Measurements from ENCODE around the gene IGF2BP1.
"Not testable (repeated sequence)": the region's sequence is repeated elsewhere in the genome, so short reads cannot be mapped to it uniquely, and the experiment has no call there.

IGF2BP1 gene

GRCh38 chr17:49079840-49080663 lies 82.9 kb downstream of the IGF2BP1 start:
- DNase-seq (ENCODE audit: low spot score), result no peak
- TF ChIP-seq, protein P1, sequence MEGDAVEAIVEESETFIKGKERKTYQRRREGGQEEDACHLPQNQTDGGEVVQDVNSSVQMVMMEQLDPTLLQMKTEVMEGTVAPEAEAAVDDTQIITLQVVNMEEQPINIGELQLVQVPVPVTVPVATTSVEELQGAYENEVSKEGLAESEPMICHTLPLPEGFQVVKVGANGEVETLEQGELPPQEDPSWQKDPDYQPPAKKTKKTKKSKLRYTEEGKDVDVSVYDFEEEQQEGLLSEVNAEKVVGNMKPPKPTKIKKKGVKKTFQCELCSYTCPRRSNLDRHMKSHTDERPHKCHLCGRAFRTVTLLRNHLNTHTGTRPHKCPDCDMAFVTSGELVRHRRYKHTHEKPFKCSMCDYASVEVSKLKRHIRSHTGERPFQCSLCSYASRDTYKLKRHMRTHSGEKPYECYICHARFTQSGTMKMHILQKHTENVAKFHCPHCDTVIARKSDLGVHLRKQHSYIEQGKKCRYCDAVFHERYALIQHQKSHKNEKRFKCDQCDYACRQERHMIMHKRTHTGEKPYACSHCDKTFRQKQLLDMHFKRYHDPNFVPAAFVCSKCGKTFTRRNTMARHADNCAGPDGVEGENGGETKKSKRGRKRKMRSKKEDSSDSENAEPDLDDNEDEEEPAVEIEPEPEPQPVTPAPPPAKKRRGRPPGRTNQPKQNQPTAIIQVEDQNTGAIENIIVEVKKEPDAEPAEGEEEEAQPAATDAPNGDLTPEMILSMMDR (IDR thresholded peaks at IDR 0.05; ENCODE audit: extremely low read depth, missing control alignments), result no peak

DNA sequence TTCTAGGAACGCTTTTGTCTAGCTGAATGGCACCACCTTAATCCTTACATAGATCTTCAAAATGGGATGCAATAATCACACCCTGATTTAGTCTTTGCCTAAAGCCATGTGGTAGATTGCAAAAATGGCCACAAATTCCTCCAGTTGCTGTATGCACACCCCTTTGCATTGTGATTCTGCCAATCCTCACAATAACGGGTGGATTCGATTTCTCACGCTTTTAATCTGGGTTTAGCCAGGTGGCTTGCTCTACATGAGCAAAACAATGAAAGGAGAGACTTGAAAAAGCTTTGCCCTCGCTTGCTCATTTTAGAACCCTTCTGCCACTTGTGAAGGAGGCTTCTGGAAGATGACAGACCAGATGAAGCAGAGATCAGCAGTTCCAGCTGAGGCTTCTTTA lies 85.0 kb downstream of the IGF2BP1 start:
- TF ChIP-seq, protein P1 (IDR thresholded peaks at IDR 0.05; ENCODE audit: extremely low read depth, missing control alignments), result no peak
- no peak for DNase-seq (ENCODE audit: low spot score)

GRCh38 chr17:49085046-49085445 lies 87.9 kb downstream of the IGF2BP1 start:
- DNase-seq (ENCODE audit: low spot score), result not testable (repeated sequence)

DNA sequence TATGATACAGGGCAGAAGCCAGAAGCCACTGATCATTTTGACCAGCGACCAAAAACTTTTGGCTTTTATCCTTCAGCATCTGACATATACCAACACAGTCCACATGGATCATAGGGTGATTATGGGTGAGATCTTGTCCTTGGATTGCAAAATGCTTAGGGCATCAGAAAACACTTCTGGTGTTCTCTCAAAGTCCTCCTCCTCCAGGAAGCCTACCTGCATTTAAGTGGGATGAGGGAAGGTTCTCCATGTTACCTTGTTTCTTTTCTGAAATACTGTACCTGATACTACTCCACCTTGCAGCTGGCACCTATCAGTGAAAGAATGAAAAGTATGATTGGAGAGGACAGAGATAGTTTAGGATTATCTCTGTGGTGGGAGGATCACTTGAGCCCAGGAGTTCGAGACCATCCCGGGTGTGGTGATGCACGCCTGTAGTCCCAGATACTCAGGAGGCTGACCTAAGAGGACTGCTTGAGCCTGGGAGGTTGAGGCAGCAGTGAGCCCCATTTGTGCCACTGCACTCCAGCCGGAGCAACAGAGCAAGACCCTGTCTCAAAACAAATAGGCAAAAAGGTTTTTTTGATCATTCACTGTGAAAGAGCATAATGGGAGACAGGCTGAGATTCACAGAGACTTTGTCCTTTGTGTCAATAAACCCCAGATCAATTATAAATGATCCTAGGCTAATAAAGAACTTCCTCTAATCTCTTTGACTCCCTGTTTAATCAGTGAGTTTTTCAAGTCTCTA lies 88.6 kb downstream of the IGF2BP1 start:
- DNase-seq (ENCODE audit: low spot score), result no peak
- TF ChIP-seq, protein P1 (IDR thresholded peaks at IDR 0.05; ENCODE audit: extremely low read depth, missing control alignments), result no peak

DNA sequence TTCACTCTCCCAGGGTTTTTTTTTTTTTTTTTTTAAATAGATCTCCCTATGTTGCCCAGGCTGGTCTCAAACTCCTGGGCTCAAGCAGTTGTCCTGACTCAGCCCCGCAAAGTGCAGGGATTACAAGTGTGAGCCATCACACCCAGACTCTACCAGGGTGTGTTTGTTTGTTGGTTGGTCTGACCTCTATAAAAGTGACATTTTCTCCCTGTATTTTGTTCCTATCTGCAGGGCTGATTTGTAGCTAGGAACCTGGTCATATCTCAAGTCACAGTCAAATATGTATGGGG lies 89.1 kb downstream of the IGF2BP1 start:
- no peak for DNase-seq (ENCODE audit: low spot score)
- TF ChIP-seq, protein P1 (IDR thresholded peaks at IDR 0.05; ENCODE audit: extremely low read depth, missing control alignments), result no peak

- TF ChIP-seq, protein P1 (IDR thresholded peaks at IDR 0.05; ENCODE audit: extremely low read depth, missing control alignments), result no peak
Measured at GRCh38 chr17:49086649-49087048, 89.5 kb downstream of the IGF2BP1 start.

GRCh38 chr17:49089094-49089493 lies 91.9 kb downstream of the IGF2BP1 start:
- DNase-seq (ENCODE audit: low spot score), result no peak
- TF ChIP-seq, protein P1 (IDR thresholded peaks at IDR 0.05; ENCODE audit: extremely low read depth, missing control alignments), result no peak

More at GRCh38 chr17:49086649-49087048, 89.5 kb downstream of the IGF2BP1 start:
- DNase-seq (ENCODE audit: low spot score), result no peak

Data from GM20000 (cell line).